GM18858 (cell line): ENCODE results near the gene GOLGA6D.
A peak's percentile ranks its signal among the peaks of the same experiment; 100 is the strongest.
"Not testable (repeated sequence)": the region's sequence is repeated elsewhere in the genome, so short reads cannot be mapped to it uniquely, and the experiment has no call there.

Source experiments
- ATAC-seq: cut with Tn5 transposase; IDR thresholded peaks from one replicate; pipeline ENCODE4 v1.9.1; 2021; ENCODE audit not compliant: unreplicated experiment

The GOLGA6D gene

GRCh38 chr15:75332093-75332492 is 49.5 kb downstream of the GOLGA6D start:
- not testable (repeated sequence) for ATAC-seq

GRCh38 chr15:75333654-75334419 is 51.2 kb downstream of the GOLGA6D start:
- not testable (repeated sequence) for ATAC-seq

DNA sequence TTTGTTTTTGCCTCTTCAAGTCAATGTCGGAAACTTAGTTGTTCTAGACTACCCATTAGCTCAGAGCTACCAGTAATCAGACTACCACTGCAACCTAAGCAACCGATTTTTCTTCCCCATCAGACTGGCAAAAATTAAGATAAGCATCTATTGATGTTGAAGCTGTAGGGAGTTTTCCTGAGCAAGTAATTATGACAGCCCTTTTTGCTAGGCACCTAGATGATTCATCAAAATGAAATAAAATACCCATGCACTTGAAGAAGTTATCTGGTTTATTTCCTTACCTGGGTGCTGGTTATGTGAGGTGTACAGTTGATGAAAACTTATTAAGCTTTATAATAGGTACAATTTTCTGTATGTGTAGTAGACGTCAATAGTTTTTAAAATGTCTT is 52.7 kb downstream of the GOLGA6D start:
- no peak for ATAC-seq

- ATAC-seq, result peak; percentile 56
These were observed 53.2 kb downstream of the GOLGA6D start, which contains the start of gene COMMD4 for GRCh38 chr15:75335705-75336355. TSS of gene COMMD4 (plus strand) at chr15:75336063. CDS start at chr15:75336090, 27 bp downstream.

GRCh38 chr15:75338661-75339240 is 56.1 kb downstream of the GOLGA6D start:
- ATAC-seq, result no peak

- no peak for ATAC-seq
These were observed 57.1 kb downstream of the GOLGA6D start for GRCh38 chr15:75339531-75340240.

DNA sequence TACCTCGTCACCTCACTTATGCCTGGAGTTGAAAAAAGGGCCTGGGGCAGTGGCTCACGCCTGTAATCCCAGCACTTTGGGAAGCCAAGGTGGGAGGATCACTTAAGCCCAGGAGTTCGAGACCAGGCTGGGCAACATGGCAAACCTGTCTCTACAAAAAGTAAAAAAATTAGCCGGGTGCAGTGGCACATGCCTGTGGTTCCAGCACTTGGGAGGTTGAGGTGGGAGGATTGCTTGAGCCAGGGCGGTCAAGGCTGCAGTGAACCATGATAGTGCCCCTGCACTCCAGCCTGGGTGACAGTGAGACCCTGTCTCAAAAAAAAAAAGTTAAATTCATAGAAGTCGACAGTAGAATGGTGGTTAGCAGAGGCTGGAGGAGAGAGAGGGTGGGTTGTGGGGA is 59.6 kb downstream of the GOLGA6D start:
- ATAC-seq, result no peak

- ATAC-seq, result not testable (repeated sequence)
These were observed 61.3 kb downstream of the GOLGA6D start for GRCh38 chr15:75343953-75344352.
